HFF-Myc (cell line): ENCODE results near the gene NT5DC3.

Experiments used
- DNase-seq: peaks from one replicate; pipeline ENCODE4 v3.0.0-alpha.2; 2011; ENCODE audit warnings: low read depth; ENCODE audit errors: extremely low read depth
- H3K4me3 ChIP-seq: replicated peaks from 2 replicates; pipeline ENCODE4 v1.5.1; 2011; ENCODE audit warnings: low read depth, mild to moderate bottlenecking, control low read depth, low read length
- CTCF ChIP-seq: IDR thresholded peaks from 2 replicates; pipeline ENCODE4 v1.5.1; 2012; ENCODE audit warnings: mild to moderate bottlenecking, low read depth, low read length, control low read depth; ENCODE audit errors: missing control alignments

Gene NT5DC3

GRCh38 chr12:103805655-103806360, 35.2 kb downstream of the NT5DC3 start:
- no peak for TF ChIP-seq CTCF
- no peak for DNase-seq
- H3K4me3 ChIP-seq = no peak overlapping the region

GRCh38 chr12:103803847-103804246, 37.2 kb downstream of the NT5DC3 start:
- DNase-seq = no peak
- no peak for TF ChIP-seq CTCF
- H3K4me3 ChIP-seq = no peak overlapping the region

- no peak for TF ChIP-seq CTCF
- no peak for DNase-seq
- H3K4me3 ChIP-seq = no peak overlapping the region
These were observed 38.5 kb downstream of the NT5DC3 start for GRCh38 chr12:103802586-103802886.

- no peak overlapping the region for H3K4me3 ChIP-seq
- no peak for TF ChIP-seq CTCF
- DNase-seq = no peak
These were observed 39.1 kb downstream of the NT5DC3 start for GRCh38 chr12:103801709-103802585.

GRCh38 chr12:103799857-103800771, 40.9 kb downstream of the NT5DC3 start:
- no peak for TF ChIP-seq CTCF
- DNase-seq = no peak
- no peak overlapping the region for H3K4me3 ChIP-seq

- DNase-seq = no peak
- no peak overlapping the region for H3K4me3 ChIP-seq
- no peak for TF ChIP-seq CTCF
These were observed 41.6 kb downstream of the NT5DC3 start for GRCh38 chr12:103799504-103799856.
